ENCODE results near the gene COMMD9.

COMMD9 gene

GRCh38 chr11:36295926-36296325 is 6.7 kb upstream of the COMMD9 start, which contains the start of gene PRR5L:
Gene PRR5L, plus strand, starts transcription at chr11:36296288. Its CDS starts 104,834 bp downstream, at chr11:36401122.
- no peak for DNase-seq

GRCh38 chr11:36292311-36292722 is 3.1 kb upstream of the COMMD9 start:
- peak; percentile 46 for DNase-seq

- DNase-seq, result no peak
These were observed 590 bp downstream of the COMMD9 start for GRCh38 chr11:36288442-36289225.

- DNase-seq, result no peak
These were observed 6.3 kb downstream of the COMMD9 start for GRCh38 chr11:36282926-36283325.

GRCh38 chr11:36281850-36282249 is 7.4 kb downstream of the COMMD9 start:
- no peak for DNase-seq

- no peak for DNase-seq
These were observed 8.7 kb downstream of the COMMD9 start for GRCh38 chr11:36280531-36280930.

- no peak for DNase-seq
These were observed 10.5 kb downstream of the COMMD9 start for GRCh38 chr11:36278531-36279282.

GRCh38 chr11:36274414-36274813 is 14.8 kb downstream of the COMMD9 start:
- no peak for DNase-seq

- peak; percentile 97 for DNase-seq
These were observed 16.1 kb downstream of the COMMD9 start for GRCh38 chr11:36273110-36273509.

GRCh38 chr11:36271794-36272407 is 17.3 kb downstream of the COMMD9 start:
- peak; percentile 9 for DNase-seq

GRCh38 chr11:36270701-36271100 is 18.5 kb downstream of the COMMD9 start:
- DNase-seq, result no peak

GRCh38 chr11:36268337-36268985 is 20.8 kb downstream of the COMMD9 start:
- DNase-seq, result no peak

- no peak for DNase-seq
These were observed 22.5 kb downstream of the COMMD9 start for GRCh38 chr11:36266767-36267166.

- DNase-seq, result peak; percentile 18
These were observed 23.2 kb downstream of the COMMD9 start for GRCh38 chr11:36265793-36266628.

- DNase-seq, result no peak
These were observed 24.3 kb downstream of the COMMD9 start for GRCh38 chr11:36264973-36265344.

GRCh38 chr11:36264011-36264972 is 24.9 kb downstream of the COMMD9 start:
- DNase-seq, result no peak

- DNase-seq, result no peak
These were observed 28.1 kb downstream of the COMMD9 start for GRCh38 chr11:36261094-36261493.

GRCh38 chr11:36258730-36259360 is 30.4 kb downstream of the COMMD9 start:
- peak; percentile 34 for DNase-seq

GRCh38 chr11:36257351-36257750 is 31.9 kb downstream of the COMMD9 start:
- DNase-seq, result no peak

- no peak for DNase-seq
These were observed 34.5 kb downstream of the COMMD9 start for GRCh38 chr11:36254713-36255112.

GRCh38 chr11:36253238-36253637 is 36.0 kb downstream of the COMMD9 start:
- no peak for DNase-seq
